H1 (cell line): ENCODE results near the gene SMCHD1. TPM values are rescaled to one million over a fixed set of nuclear protein-coding genes. Genes with fewer than 3 reads are reported as not detected.

ENCODE experiments used
- CHD1 ChIP-seq: IDR thresholded peaks from 2 replicates; pipeline ENCODE4 v1.6.1; 2012; ENCODE audit warnings: low read depth, low read length, improper control_type of control experiment
- KDM1A ChIP-seq: fragments of 200-600, 300-600 bp; sonication (generic); IDR thresholded peaks from 2 replicates; pipeline ENCODE4 v1.7.1; 2016; ENCODE audit warnings: mild to moderate bottlenecking, low read length, borderline replicate concordance
- POLR2AphosphoS5 ChIP-seq: IDR thresholded peaks from 2 replicates; pipeline ENCODE4 v1.6.1; 2011; ENCODE audit warnings: low read depth, low read length
- SIRT6 ChIP-seq: IDR thresholded peaks from one replicate; pipeline ENCODE4 v1.7.1; 2012; ENCODE audit warnings: low read length, inconsistent platforms
- SIX5 ChIP-seq: IDR thresholded peaks from 2 replicates; pipeline ENCODE4 v1.6.1; 2011; ENCODE audit warnings: mild to moderate bottlenecking, low read depth, low read length
- SUZ12 ChIP-seq: fragments of 200-600 bp; sonication (generic); IDR thresholded peaks from 2 replicates; pipeline ENCODE4 v1.6.1; 2012; ENCODE audit warnings: mild to moderate bottlenecking, inconsistent platforms, low read length, moderate library complexity, mixed read lengths
- TAF7 ChIP-seq: optimal IDR thresholded peaks from 2 replicates; pipeline ENCODE3; 2011; ENCODE audit warnings: low read depth, mild to moderate bottlenecking, inconsistent platforms, low read length, moderate library complexity, borderline replicate concordance
- polyA plus RNA-seq, 7 experiments: library from polyadenylated mRNA; depleted of rRNA in 3 of 7; stranded (reverse) in 5 of 7; unstranded in 2 of 7; fragments of >200 nt in 5 of 7; fragments of 200-250 nt in 2 of 7; gene quantifications; 1 replicate in 5 of 7; 2 replicates in 1 of 7; 4 replicates in 1 of 7; pipeline versions ENCODE4 v1.2.1 to v1.2.3, GENCODE V29; 2011 to 2013; ENCODE audit warnings: missing spikeins in 2 of 7, mixed read lengths in 2 of 7
- total RNA-seq: library from RNA; stranded (reverse); fragmentation: NEBNext Ultra II Directional; extraction: Animal tissue kit (Norgen Biotek cat#: 25700); gene quantifications from 2 replicates; pipeline ENCODE4 v1.2.1, GENCODE V29; 2021
- TF ChIP-seq, protein P1 (sequence below): fragments of 300-600 bp; sonication (generic); IDR thresholded peaks from 2 replicates; pipeline ENCODE4 v1.7.1; 2012; ENCODE audit warnings: low read length, moderate library complexity, mild to moderate bottlenecking, inconsistent platforms; ENCODE audit not compliant: insufficient replicate concordance

The SMCHD1 gene
- total and polyA plus RNA-seq, 2 of the 8 experiments (the other 6 are each of a cell fraction or from before 2014, with no cell fraction given), result 9.3 to 32.0 TPM

DNA sequence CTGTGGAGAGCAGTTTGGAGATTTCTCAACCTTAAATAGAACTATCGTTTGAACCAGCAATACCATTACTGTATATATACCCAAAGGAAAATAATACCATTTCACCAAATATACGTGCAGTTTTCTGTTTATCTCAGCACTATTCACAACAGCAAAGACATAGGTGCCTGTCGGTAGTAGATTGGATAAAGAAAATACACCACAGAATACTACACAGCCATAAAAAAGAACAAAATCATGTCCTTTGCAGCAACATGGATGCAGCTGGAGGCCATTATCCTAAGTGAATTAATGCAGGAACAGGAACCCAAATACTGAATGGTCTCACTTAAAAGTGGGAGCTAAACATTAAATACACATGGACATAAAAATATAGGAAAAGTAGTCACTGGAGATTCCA is 81.3 kb downstream of the SMCHD1 start (continued):
- TF ChIP-seq, protein P1, sequence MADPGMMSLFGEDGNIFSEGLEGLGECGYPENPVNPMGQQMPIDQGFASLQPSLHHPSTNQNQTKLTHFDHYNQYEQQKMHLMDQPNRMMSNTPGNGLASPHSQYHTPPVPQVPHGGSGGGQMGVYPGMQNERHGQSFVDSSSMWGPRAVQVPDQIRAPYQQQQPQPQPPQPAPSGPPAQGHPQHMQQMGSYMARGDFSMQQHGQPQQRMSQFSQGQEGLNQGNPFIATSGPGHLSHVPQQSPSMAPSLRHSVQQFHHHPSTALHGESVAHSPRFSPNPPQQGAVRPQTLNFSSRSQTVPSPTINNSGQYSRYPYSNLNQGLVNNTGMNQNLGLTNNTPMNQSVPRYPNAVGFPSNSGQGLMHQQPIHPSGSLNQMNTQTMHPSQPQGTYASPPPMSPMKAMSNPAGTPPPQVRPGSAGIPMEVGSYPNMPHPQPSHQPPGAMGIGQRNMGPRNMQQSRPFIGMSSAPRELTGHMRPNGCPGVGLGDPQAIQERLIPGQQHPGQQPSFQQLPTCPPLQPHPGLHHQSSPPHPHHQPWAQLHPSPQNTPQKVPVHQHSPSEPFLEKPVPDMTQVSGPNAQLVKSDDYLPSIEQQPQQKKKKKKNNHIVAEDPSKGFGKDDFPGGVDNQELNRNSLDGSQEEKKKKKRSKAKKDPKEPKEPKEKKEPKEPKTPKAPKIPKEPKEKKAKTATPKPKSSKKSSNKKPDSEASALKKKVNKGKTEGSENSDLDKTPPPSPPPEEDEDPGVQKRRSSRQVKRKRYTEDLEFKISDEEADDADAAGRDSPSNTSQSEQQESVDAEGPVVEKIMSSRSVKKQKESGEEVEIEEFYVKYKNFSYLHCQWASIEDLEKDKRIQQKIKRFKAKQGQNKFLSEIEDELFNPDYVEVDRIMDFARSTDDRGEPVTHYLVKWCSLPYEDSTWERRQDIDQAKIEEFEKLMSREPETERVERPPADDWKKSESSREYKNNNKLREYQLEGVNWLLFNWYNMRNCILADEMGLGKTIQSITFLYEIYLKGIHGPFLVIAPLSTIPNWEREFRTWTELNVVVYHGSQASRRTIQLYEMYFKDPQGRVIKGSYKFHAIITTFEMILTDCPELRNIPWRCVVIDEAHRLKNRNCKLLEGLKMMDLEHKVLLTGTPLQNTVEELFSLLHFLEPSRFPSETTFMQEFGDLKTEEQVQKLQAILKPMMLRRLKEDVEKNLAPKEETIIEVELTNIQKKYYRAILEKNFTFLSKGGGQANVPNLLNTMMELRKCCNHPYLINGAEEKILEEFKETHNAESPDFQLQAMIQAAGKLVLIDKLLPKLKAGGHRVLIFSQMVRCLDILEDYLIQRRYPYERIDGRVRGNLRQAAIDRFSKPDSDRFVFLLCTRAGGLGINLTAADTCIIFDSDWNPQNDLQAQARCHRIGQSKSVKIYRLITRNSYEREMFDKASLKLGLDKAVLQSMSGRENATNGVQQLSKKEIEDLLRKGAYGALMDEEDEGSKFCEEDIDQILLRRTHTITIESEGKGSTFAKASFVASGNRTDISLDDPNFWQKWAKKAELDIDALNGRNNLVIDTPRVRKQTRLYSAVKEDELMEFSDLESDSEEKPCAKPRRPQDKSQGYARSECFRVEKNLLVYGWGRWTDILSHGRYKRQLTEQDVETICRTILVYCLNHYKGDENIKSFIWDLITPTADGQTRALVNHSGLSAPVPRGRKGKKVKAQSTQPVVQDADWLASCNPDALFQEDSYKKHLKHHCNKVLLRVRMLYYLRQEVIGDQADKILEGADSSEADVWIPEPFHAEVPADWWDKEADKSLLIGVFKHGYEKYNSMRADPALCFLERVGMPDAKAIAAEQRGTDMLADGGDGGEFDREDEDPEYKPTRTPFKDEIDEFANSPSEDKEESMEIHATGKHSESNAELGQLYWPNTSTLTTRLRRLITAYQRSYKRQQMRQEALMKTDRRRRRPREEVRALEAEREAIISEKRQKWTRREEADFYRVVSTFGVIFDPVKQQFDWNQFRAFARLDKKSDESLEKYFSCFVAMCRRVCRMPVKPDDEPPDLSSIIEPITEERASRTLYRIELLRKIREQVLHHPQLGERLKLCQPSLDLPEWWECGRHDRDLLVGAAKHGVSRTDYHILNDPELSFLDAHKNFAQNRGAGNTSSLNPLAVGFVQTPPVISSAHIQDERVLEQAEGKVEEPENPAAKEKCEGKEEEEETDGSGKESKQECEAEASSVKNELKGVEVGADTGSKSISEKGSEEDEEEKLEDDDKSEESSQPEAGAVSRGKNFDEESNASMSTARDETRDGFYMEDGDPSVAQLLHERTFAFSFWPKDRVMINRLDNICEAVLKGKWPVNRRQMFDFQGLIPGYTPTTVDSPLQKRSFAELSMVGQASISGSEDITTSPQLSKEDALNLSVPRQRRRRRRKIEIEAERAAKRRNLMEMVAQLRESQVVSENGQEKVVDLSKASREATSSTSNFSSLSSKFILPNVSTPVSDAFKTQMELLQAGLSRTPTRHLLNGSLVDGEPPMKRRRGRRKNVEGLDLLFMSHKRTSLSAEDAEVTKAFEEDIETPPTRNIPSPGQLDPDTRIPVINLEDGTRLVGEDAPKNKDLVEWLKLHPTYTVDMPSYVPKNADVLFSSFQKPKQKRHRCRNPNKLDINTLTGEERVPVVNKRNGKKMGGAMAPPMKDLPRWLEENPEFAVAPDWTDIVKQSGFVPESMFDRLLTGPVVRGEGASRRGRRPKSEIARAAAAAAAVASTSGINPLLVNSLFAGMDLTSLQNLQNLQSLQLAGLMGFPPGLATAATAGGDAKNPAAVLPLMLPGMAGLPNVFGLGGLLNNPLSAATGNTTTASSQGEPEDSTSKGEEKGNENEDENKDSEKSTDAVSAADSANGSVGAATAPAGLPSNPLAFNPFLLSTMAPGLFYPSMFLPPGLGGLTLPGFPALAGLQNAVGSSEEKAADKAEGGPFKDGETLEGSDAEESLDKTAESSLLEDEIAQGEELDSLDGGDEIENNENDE, result no peak
- no peak for TF ChIP-seq SIRT6
- no peak for TF ChIP-seq TAF7
- no peak for TF ChIP-seq CHD1
- no peak for TF ChIP-seq POLR2AphosphoS5
- TF ChIP-seq SIX5, result no peak
- no peak for TF ChIP-seq SUZ12
- no peak for TF ChIP-seq KDM1A
- TF ChIP-seq, all 59 proteins: peak for 0
